Measurements from ENCODE around the gene ITGB7. TPM values are rescaled to one million over a fixed set of nuclear protein-coding genes. Genes with fewer than 3 reads are reported as not detected.
A peak's percentile ranks its signal among the peaks of the same experiment; 100 is the strongest.

ITGB7 gene
- total RNA-seq, 1 experiment from 2014 or later, result 0.90 TPM

DNA sequence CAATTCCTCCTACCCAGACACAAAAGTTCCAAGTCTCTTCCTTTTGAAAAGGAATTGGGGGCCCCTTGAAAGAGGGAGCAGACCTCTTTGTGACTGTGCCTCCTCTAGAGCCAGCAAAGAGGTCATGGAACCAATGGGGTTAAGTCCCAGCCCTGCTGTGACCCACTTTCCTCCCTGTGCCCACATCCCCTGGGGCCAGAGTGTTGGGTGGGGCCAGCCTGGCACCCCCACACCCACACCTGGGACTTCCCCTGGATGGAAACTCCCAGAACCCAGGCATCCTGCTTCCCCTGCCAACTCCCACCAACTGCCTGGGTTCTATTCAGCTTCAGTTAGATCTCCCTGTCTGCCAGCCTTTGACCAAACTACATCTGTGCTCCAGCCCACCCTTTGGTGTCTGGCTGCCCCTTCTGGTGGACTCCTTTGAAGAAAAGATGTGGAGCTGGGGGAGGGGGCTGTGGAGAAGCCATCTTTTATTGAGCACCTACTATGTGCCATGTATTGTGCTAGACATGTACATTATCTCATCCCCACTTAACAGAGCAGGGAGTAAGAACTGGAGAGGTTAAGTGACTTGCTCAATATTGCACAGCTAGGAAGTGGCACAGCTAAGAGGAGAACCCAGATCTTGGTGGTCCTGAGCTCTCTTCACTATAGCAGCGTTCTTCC, 29.5 kb upstream of the ITGB7 start:
- no peak for ATAC-seq
- POLR2A ChIA-PET, result interaction anchor here (0.5 to 1.1 kb wide), 4 partner anchors 12 to 60 kb away, joined by 3 to 4 read pairs (median 4); no protein-coding TSS in a partner anchor
- H3K4me1 Mint-ChIP-seq, result peaks cover 59% of the 10 kb centered on the region

DNA sequence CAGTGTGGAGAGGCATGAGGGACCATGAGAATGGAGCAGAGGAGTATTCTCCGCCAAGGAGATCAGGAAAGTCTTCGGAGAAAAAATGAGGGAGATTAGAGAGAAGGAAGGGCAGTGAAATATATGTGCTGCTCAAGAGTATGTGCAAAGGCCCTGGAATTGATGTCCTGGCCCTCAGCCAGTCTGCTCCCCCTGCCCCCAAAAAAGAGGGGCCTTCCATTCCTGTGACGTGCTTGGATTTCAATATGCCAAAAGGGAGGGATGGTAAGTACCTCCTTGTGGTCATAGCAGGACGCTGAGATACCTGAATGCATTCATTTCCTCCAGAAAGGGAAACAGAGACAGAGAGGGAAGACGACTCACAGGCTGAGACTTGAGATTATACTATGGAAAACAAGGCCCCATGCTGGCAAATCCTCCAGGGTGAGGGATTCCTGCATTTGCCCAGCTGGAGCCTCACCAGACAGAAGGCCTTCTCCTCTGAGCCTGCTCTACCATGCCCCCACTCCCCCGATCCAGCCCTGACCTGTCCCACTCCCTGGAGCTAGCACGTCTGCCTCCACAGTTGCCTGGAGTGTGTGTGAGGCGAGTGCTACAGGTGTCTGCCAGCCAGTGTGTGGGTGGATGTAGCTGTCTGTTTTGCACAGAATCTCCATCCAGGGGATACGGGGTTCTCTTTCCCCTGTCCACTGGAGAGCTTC, 28.8 kb upstream of the ITGB7 start:
- DNase-seq (ENCODE audit: low spot score) (peak; percentile 43), ATAC-seq (0 out of 2 replicates have a peak, but pooled peaks have one; percentile 1)
- CTCF ChIA-PET, result interaction anchor here (0.6 to 10.2 kb wide), 9 partner anchors 11 to 188 kb away, joined by 4 to 82 read pairs (median 5); partner anchors contain the start of genes AAAS and ESPL1
- POLR2A ChIA-PET, result interaction anchor here (0.5 to 1.1 kb wide), 6 partner anchors 11 to 298 kb away, joined by 3 to 4 read pairs (median 4); no protein-coding TSS in a partner anchor
- peaks cover 57% of the 10 kb centered on the region for H3K4me1 Mint-ChIP-seq
- H3K36me3 Mint-ChIP-seq, result no peaks in the 10 kb centered on the region
- H3K27me3 Mint-ChIP-seq (ENCODE audit: low read depth), result peaks cover 5% of the 10 kb centered on the region; the same call in 1 of the 2 replicates
- TF ChIP-seq CREM (CRISPR knock-in tag; IDR thresholded peaks at IDR 0.05) (no peak), NFE2L1 (CRISPR knock-in tag; IDR thresholded peaks at IDR 0.05) (no peak), FOXP1 (CRISPR knock-in tag; IDR thresholded peaks at IDR 0.05; ENCODE audit: borderline replicate concordance) (no peak), ZNF423 (CRISPR knock-in tag; IDR thresholded peaks at IDR 0.05) (peak; percentile 84), SP1 (CRISPR knock-in tag; conservative IDR thresholded peaks at IDR 0.05) (no peak)
- TF ChIP-seq, protein P1, sequence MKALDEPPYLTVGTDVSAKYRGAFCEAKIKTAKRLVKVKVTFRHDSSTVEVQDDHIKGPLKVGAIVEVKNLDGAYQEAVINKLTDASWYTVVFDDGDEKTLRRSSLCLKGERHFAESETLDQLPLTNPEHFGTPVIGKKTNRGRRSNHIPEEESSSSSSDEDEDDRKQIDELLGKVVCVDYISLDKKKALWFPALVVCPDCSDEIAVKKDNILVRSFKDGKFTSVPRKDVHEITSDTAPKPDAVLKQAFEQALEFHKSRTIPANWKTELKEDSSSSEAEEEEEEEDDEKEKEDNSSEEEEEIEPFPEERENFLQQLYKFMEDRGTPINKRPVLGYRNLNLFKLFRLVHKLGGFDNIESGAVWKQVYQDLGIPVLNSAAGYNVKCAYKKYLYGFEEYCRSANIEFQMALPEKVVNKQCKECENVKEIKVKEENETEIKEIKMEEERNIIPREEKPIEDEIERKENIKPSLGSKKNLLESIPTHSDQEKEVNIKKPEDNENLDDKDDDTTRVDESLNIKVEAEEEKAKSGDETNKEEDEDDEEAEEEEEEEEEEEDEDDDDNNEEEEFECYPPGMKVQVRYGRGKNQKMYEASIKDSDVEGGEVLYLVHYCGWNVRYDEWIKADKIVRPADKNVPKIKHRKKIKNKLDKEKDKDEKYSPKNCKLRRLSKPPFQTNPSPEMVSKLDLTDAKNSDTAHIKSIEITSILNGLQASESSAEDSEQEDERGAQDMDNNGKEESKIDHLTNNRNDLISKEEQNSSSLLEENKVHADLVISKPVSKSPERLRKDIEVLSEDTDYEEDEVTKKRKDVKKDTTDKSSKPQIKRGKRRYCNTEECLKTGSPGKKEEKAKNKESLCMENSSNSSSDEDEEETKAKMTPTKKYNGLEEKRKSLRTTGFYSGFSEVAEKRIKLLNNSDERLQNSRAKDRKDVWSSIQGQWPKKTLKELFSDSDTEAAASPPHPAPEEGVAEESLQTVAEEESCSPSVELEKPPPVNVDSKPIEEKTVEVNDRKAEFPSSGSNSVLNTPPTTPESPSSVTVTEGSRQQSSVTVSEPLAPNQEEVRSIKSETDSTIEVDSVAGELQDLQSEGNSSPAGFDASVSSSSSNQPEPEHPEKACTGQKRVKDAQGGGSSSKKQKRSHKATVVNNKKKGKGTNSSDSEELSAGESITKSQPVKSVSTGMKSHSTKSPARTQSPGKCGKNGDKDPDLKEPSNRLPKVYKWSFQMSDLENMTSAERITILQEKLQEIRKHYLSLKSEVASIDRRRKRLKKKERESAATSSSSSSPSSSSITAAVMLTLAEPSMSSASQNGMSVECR (CRISPR knock-in tag; IDR thresholded peaks at IDR 0.05; ENCODE audit: borderline replicate concordance), result no peak
- TF ChIP-seq, protein P2, sequence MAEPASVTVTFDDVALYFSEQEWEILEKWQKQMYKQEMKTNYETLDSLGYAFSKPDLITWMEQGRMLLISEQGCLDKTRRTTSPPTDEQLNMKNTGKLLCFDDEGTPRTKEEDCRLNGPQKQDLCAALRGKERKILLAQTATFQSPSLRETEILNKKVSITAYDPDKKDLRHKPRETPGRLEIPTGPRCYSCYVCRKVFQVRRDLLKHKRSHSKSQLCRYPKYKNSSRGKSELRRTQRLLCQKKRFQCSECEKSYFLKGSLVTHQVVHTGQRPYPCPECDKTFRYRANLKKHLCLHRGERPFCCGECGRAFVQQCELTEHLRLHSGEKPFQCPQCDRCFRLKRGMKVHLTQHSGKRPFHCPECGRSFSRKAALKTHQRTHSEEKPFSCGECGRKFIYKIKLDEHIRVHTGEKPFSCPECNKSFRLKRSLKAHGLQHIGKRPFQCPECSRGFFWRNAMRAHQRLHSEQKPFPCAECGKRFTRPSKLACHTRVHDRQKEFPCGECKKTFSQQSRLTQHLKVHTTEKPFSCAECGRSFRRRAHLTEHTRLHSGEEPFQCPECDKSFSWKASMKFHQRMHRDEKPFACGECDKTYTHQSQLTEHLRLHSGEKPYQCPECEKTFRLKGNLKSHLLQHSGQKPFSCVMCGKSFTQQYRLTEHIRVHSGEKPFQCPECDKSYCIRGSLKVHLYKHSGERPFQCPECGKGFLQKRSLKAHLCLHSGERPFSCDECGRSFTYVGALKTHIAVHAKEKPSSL (CRISPR knock-in tag; conservative IDR thresholded peaks at IDR 0.05), result no peak
- TF ChIP-seq, protein P3, sequence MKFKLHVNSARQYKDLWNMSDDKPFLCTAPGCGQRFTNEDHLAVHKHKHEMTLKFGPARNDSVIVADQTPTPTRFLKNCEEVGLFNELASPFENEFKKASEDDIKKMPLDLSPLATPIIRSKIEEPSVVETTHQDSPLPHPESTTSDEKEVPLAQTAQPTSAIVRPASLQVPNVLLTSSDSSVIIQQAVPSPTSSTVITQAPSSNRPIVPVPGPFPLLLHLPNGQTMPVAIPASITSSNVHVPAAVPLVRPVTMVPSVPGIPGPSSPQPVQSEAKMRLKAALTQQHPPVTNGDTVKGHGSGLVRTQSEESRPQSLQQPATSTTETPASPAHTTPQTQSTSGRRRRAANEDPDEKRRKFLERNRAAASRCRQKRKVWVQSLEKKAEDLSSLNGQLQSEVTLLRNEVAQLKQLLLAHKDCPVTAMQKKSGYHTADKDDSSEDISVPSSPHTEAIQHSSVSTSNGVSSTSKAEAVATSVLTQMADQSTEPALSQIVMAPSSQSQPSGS (CRISPR knock-in tag; IDR thresholded peaks at IDR 0.05; ENCODE audit: borderline replicate concordance, low read depth), result no peak
- no peak overlapping the region for H3K4me3 Mint-ChIP-seq
- H3K27ac Mint-ChIP-seq, result peak overlapping the region; percentile 57
- H3K9me3 Mint-ChIP-seq, result no peaks in the 10 kb centered on the region

More for the DNA sequence above, 29.5 kb upstream of the ITGB7 start:
- Mint-ChIP-seq H3K36me3 (no peaks in the 10 kb centered on the region), H3K27ac (no peak overlapping the region), H3K9me3 (no peaks in the 10 kb centered on the region), H3K4me3 (no peak overlapping the region), H3K27me3 (ENCODE audit: low read depth) (peaks cover 5% of the 10 kb centered on the region; the same call in 1 of the 2 replicates)
- DNase-seq (ENCODE audit: low spot score), result no peak
- TF ChIP-seq, protein P4, sequence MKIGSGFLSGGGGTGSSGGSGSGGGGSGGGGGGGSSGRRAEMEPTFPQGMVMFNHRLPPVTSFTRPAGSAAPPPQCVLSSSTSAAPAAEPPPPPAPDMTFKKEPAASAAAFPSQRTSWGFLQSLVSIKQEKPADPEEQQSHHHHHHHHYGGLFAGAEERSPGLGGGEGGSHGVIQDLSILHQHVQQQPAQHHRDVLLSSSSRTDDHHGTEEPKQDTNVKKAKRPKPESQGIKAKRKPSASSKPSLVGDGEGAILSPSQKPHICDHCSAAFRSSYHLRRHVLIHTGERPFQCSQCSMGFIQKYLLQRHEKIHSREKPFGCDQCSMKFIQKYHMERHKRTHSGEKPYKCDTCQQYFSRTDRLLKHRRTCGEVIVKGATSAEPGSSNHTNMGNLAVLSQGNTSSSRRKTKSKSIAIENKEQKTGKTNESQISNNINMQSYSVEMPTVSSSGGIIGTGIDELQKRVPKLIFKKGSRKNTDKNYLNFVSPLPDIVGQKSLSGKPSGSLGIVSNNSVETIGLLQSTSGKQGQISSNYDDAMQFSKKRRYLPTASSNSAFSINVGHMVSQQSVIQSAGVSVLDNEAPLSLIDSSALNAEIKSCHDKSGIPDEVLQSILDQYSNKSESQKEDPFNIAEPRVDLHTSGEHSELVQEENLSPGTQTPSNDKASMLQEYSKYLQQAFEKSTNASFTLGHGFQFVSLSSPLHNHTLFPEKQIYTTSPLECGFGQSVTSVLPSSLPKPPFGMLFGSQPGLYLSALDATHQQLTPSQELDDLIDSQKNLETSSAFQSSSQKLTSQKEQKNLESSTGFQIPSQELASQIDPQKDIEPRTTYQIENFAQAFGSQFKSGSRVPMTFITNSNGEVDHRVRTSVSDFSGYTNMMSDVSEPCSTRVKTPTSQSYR (CRISPR knock-in tag; IDR thresholded peaks at IDR 0.05), result no peak
- TF ChIP-seq GABPB1 (CRISPR knock-in tag; IDR thresholded peaks at IDR 0.05) (no peak), FOXJ3 (CRISPR knock-in tag; IDR thresholded peaks at IDR 0.05; ENCODE audit: borderline replicate concordance) (no peak), TEAD4 (CRISPR knock-in tag; IDR thresholded peaks at IDR 0.05) (no peak), EMX1 (CRISPR knock-in tag; IDR thresholded peaks at IDR 0.05) (no peak), SMAD4 (CRISPR knock-in tag; IDR thresholded peaks at IDR 0.05) (no peak)
- TF ChIP-seq, protein P2 (CRISPR knock-in tag; conservative IDR thresholded peaks at IDR 0.05), result no peak
- TF ChIP-seq, protein P5, sequence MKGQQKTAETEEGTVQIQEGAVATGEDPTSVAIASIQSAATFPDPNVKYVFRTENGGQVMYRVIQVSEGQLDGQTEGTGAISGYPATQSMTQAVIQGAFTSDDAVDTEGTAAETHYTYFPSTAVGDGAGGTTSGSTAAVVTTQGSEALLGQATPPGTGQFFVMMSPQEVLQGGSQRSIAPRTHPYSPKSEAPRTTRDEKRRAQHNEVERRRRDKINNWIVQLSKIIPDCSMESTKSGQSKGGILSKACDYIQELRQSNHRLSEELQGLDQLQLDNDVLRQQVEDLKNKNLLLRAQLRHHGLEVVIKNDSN (CRISPR knock-in tag; IDR thresholded peaks at IDR 0.05), result no peak
- CTCF ChIA-PET, result interaction anchor here (0.6 to 10.2 kb wide), 7 partner anchors 12 to 189 kb away, joined by 4 to 82 read pairs (median 5); partner anchors contain the start of genes AAAS and ESPL1

Data from WTC11 (cell line).